Measurements from ENCODE around the gene DGAT2.

Gene DGAT2

GRCh38 chr11:75757651-75758050 is 10.9 kb upstream of the DGAT2 start:
- no peak for DNase-seq (ENCODE audit: low spot score)

DNA sequence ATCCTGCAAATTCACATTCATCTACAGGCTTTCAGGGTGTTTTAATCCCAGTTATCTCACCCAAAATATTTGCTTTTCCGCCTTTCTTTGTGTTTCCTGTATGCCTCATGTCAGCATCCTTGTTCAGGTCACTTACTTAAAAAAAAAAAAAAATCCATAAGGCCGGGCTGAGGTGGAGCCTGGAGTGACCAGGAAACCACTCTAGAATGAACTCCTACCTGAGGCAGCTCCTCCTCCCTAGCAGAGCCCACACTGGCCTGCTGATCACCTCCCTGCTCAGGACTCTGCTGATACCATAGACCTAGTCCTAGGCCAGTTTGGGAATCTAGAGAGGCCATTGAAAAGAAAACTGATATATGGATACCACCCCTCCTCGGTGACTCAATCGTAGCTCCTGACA is 8.7 kb upstream of the DGAT2 start:
- no peak for DNase-seq (ENCODE audit: low spot score)

- DNase-seq (ENCODE audit: low spot score), result no peak
Measured at GRCh38 chr11:75760243-75760642, 8.3 kb upstream of the DGAT2 start.

GRCh38 chr11:75760710-75761493 is 7.7 kb upstream of the DGAT2 start:
- no peak for DNase-seq (ENCODE audit: low spot score)

- no peak for DNase-seq (ENCODE audit: low spot score)
Measured at GRCh38 chr11:75762158-75762557, 6.4 kb upstream of the DGAT2 start.

DNA sequence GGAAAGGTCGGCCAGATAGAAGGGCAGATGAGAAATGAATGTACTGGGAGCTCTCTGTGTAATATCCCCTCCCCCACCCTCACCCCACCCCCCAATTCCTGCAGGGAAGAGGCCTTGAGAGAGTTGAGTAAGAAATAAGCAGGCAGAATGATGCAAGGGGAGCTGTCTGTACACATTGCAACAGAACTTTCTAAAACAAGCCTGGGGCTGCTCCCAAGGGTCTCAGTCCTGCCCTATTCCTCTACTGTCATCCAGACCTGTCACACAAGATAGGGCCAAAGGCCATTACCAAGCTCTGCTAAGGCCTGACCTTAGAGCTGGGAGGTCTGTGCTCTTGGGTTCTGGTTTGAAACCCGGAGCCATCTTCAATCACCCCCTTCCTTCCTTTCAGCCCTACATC is 5.7 kb upstream of the DGAT2 start:
- no peak for DNase-seq (ENCODE audit: low spot score)

DNA sequence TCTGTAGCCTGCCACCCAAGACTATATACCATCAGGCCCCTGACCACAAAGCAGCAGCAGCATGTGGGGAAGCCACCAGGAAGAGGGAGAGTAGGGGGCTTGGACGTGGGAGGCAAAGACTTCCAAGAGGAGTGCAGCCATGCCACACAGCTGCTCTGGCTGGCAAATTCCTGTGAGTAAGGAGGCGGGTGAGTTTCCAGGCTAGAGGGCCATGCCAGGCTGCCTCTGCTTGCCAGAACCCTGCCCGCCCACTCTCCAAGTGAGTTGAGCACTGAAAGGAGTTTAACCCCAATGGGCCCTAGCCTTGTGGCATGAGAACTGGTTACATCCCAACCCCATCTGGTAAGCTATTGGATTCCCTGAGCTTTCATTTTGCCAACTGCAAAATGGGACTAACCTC is 4.7 kb upstream of the DGAT2 start:
- no peak for DNase-seq (ENCODE audit: low spot score)

DNA sequence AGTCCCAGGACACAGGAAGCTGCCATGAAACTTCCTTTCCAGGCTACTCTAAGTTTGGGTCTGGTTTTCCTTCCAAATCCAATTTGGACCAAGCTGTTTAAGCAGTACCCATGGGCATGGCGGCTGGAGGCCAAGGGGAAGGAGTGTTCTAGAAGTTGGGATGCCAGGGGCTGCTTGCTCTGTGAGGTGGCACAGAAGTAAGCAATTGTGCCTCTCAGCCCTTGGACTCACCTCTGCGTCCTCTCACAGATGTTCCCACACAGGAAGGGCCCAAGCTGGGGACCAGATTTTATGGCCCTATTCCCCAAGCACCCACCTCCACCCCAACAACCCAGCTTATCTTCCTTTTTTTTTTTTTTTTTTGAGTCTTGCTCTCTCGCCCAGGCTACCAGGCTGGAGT is 3.5 kb upstream of the DGAT2 start:
- DNase-seq (ENCODE audit: low spot score), result no peak

- DNase-seq (ENCODE audit: low spot score), result no peak
Measured at GRCh38 chr11:75766443-75767227, 1.9 kb upstream of the DGAT2 start.

- no peak for DNase-seq (ENCODE audit: low spot score)
Measured at GRCh38 chr11:75767228-75767572, 1.4 kb upstream of the DGAT2 start.

- DNase-seq (ENCODE audit: low spot score), result no peak
Measured at GRCh38 chr11:75767793-75768111, 826 bp upstream of the DGAT2 start.

DNA sequence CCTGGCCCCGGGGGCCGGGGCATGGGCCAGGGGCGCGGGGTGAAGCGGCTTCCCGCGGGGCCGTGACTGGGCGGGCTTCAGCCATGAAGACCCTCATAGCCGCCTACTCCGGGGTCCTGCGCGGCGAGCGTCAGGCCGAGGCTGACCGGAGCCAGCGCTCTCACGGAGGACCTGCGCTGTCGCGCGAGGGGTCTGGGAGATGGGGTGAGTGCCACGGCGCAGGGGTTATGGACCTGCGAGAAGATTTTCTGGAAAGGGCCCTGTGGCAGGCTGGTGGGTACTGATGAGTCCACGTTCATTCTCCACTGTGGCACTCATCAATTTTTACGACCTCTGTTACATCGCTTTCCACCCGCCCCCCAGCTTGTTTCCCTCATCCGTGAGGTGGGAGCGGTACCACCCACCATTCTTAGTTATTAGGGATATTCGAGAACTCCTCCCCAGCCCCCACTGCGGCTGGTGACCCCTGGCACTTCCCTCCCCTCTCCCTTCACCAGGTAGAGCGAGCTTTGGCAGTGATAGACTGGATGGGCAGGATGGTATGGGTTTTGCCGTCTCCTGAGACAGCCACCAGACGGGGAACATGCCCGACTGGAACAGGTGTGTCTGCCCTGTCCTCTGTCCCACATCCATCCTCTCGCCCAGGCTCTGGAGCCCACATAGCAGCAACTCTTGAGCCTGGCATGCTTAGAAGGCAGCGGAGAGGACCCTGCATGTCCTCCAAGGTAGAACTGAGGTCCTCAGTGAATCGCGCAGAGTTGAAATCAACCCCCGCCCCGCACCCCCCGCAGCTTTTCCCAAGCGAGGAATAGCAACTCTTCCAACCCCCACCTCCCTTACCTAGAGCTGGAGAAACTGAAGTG is 562 bp downstream of the DGAT2 start:
- DNase-seq (ENCODE audit: low spot score), result no peak

GRCh38 chr11:75770102-75770501 is 1.5 kb downstream of the DGAT2 start:
- DNase-seq (ENCODE audit: low spot score), result no peak

DNA sequence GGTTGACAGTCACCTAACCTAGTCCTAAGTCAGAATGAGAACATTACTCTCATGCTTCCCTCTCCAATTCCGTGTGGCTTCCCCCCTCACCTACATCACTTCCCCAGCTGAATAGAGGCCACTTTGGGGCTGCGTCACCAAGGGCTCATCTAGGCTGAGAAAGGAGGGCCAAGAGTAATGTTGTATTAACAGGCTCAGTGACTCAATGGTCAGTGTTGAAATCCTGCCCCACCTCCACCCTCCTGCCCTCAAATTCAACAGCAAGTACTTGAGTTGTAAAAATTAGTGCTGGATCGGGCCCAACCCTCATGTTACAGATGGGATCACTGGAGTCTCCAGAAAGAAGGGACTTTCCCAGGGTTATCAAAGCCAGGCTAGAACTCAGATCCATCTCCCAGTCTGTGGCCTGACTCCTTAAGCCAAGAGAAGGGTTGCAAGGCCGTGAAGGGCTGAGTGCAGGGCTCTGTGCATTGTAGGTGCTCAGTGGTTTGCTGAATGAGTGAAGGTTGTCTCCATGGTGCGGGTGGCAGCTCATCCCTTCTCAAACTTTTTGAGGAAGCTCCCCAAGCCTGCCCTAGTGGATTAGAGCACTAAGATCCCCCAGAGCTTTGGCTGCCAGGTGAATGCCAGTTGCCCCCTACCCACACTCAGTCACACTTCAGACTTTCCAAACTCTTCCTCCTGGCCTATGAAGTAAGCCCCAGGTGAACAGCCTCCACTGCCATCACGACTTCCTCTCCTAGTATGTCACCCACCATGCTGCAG is 3.2 kb downstream of the DGAT2 start:
- no peak for DNase-seq (ENCODE audit: low spot score)

- no peak for DNase-seq (ENCODE audit: low spot score)
Measured at GRCh38 chr11:75773595-75774353, 5.2 kb downstream of the DGAT2 start.

DNA sequence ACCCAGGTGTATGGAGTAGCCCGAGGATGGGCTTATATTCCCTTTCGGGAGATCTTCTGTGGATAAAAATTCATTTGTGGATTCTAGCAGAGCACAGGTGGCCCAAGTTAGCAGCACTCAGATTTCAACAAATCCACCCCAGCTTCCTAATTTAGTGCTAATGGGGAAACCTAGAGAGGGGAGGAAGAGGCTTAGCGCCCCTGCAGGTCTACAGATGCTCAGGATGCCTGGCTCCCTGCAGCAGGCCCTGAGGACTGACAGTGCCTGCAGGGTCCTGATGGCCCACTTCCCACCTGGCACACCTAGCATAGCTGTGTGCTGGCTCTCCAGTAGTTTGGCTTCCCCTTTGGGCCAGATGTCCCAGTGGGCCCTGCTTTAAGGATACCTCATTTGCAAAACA is 6.5 kb downstream of the DGAT2 start:
- DNase-seq (ENCODE audit: low spot score), result no peak

DNA sequence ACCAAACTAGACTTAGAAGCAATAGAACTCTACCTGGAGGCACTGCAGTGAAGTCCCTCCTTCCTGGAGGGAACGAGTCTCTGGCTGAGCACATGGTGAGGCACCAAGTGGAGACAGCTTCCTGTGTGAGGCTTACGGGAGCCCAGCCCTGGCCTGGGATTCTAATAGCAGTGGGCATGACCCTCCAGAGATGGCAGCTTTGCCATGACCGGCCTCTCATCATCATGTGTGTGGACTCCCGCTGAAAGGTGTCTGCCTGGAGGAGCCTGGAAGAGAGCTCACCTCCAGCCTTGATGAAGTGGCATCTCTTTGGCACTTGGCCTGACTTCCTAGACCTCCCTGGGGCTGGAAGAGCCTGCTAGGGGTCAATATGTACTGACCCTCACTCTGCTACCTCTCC is 8.0 kb downstream of the DGAT2 start:
- DNase-seq (ENCODE audit: low spot score), result no peak

DNA sequence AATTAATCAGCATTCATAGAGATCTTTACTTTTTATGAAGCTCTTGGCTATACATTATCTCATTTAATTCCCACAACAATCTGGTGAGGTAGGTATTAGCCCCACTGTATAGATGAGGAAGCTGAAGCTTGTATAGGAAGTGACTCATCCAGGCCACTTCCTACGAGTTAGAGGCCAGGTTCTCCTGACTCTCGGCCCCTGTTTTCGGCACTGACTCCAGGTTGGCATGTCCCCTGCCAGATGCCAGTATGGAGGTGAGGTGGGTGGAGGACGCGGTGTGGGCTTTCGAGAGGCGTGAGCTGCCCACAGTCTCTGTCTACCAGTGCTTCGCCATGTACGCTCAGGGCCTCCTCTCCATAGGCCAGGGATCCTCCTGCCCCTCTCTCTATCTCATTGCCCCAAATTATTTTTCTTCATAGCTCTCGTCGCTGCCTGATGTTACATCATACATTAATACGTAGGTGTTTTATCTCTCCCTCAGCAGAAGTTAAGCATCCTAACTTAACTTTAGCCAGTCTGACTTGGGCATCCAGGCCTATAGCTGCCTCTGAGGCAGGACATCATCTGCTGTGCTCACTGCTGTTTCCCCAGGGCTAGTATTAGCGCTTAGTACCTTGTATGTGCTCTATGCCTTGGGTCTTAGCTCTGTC is 9.0 kb downstream of the DGAT2 start:
- no peak for DNase-seq (ENCODE audit: low spot score)

- DNase-seq (ENCODE audit: low spot score), result no peak
Measured at GRCh38 chr11:75778962-75779361, 10.4 kb downstream of the DGAT2 start.

DNA sequence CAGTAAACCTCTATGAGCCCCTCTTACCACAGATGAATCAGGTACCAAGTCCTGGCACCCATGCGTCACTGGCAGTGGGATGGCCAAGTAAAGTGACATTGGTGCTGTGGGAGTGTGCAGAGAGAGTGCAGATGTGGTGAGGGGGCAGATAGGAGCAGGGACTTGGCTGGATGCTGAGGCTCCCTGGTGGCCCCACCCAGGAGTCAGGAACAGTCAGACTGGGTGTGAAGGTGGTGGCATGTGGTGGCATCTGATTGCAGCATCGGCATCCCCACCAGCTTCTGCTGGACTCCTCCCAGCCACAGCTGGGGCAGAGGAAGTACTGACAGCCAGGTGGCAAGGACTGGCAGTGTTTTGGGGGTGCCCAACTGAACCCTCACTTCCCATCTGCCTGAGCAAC is 11.4 kb downstream of the DGAT2 start:
- no peak for DNase-seq (ENCODE audit: low spot score)

DNA sequence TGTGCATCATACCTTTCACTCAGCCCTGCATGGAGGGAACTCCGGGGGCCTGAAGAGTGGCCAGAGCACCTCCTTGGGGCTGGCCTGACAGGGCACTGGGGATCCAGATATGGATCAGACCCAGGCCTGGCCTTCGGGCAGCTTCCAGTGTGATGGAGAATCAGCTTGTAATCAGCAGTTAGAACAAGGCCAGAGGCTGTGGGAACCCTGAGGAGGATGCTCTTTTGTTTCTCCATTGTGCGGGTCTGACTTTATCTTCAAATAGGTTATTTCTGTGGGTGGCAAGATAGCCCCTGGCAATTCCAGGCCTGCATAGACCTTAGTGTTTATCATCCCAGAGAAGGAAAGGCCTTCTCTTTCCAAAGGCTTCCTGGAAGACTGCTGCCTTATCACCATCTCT is 12.3 kb downstream of the DGAT2 start:
- no peak for DNase-seq (ENCODE audit: low spot score)
